ENCODE data around the gene GALNT6.
"Not testable (repeated sequence)": the region's sequence is repeated elsewhere in the genome, so short reads cannot be mapped to it uniquely, and the experiment has no call there.

GALNT6 gene

GRCh38 chr12:51358496-51358895 lies 32.7 kb downstream of the GALNT6 start:
- DNase-seq (ENCODE audit: low spot score), result no peak

GRCh38 chr12:51357374-51358047 lies 33.7 kb downstream of the GALNT6 start:
- no peak for DNase-seq (ENCODE audit: low spot score)

GRCh38 chr12:51351913-51352532 lies 39.2 kb downstream of the GALNT6 start:
- DNase-seq (ENCODE audit: low spot score), result peak; percentile 86

- no peak for DNase-seq (ENCODE audit: low spot score)
Measured at GRCh38 chr12:51349026-51349425, 42.2 kb downstream of the GALNT6 start.

- DNase-seq (ENCODE audit: low spot score), result no peak
Measured at GRCh38 chr12:51348116-51348515, 43.1 kb downstream of the GALNT6 start.

GRCh38 chr12:51346581-51346980 lies 44.6 kb downstream of the GALNT6 start, which contains the start of gene CELA1:
Gene CELA1, minus strand, starts transcription at chr12:51346679. Its CDS starts 41 bp downstream, at chr12:51346638.
- no peak for DNase-seq (ENCODE audit: low spot score)

GRCh38 chr12:51345681-51346080 lies 45.5 kb downstream of the GALNT6 start:
- no peak for DNase-seq (ENCODE audit: low spot score)

GRCh38 chr12:51343201-51343600 lies 48.0 kb downstream of the GALNT6 start:
- no peak for DNase-seq (ENCODE audit: low spot score)

GRCh38 chr12:51342416-51342815 lies 48.8 kb downstream of the GALNT6 start:
- no peak for DNase-seq (ENCODE audit: low spot score)

GRCh38 chr12:51341251-51342007 lies 49.8 kb downstream of the GALNT6 start:
- DNase-seq (ENCODE audit: low spot score), result peak; percentile 84

GRCh38 chr12:51339750-51340149 lies 51.5 kb downstream of the GALNT6 start:
- DNase-seq (ENCODE audit: low spot score), result no peak

- DNase-seq (ENCODE audit: low spot score), result not testable (repeated sequence)
Measured at GRCh38 chr12:51337336-51337735, 53.9 kb downstream of the GALNT6 start.

- DNase-seq (ENCODE audit: low spot score), result no peak
Measured at GRCh38 chr12:51335931-51336330, 55.3 kb downstream of the GALNT6 start.

- no peak for DNase-seq (ENCODE audit: low spot score)
Measured at GRCh38 chr12:51334764-51335163, 56.4 kb downstream of the GALNT6 start.

GRCh38 chr12:51333536-51333935 lies 57.7 kb downstream of the GALNT6 start:
- DNase-seq (ENCODE audit: low spot score), result no peak

- DNase-seq (ENCODE audit: low spot score), result no peak
Measured at GRCh38 chr12:51330186-51330585, 61.0 kb downstream of the GALNT6 start.

- no peak for DNase-seq (ENCODE audit: low spot score)
Measured at GRCh38 chr12:51329742-51330141, 61.5 kb downstream of the GALNT6 start.

- no peak for DNase-seq (ENCODE audit: low spot score)
Measured at GRCh38 chr12:51328587-51328986, 62.6 kb downstream of the GALNT6 start.

GRCh38 chr12:51326698-51327439 lies 64.3 kb downstream of the GALNT6 start:
- peak; percentile 73 for DNase-seq (ENCODE audit: low spot score)

- no peak for DNase-seq (ENCODE audit: low spot score)
Measured at GRCh38 chr12:51324953-51325352, 66.3 kb downstream of the GALNT6 start.

- peak; percentile 38 for DNase-seq (ENCODE audit: low spot score)
Measured at GRCh38 chr12:51323966-51324895, 67.0 kb downstream of the GALNT6 start, which contains the start of gene BIN2. Gene BIN2, minus strand, starts transcription at chr12:51324174. Its CDS starts 72 bp downstream, at chr12:51324102.

Data from Ammon's horn (tissue), 1 donor.